ENCODE measurements around the gene SMC4. TPM values are rescaled to one million over a fixed set of nuclear protein-coding genes. Genes with fewer than 3 reads are reported as not detected.

Gene SMC4
- polyA plus RNA-seq, 1 donor: 61.1 TPM

GRCh38 chr3:160409812-160410610 is 10.6 kb downstream of the SMC4 start:
- Histone ChIP-seq H3K9me3 (ENCODE audit: control insufficient read depth, low read depth, low read length) (no peaks in the 10 kb centered on the region), H3K4me3 (ENCODE audit: low read length) (no peak overlapping the region), H3K4me1 (ENCODE audit: control insufficient read depth, insufficient read depth, low read length) (no peaks in the 10 kb centered on the region), H3K36me3 (ENCODE audit: control insufficient read depth, insufficient read depth, low read length) (peaks cover 20% of the 10 kb centered on the region), H3K27ac (ENCODE audit: low read length) (no peak overlapping the region), H3K27me3 (ENCODE audit: control insufficient read depth, insufficient read depth, low read length) (no peaks in the 10 kb centered on the region)
- 92% methylated on average over 6 of the region's 10 CpGs for WGBS (ENCODE audit: insufficient coverage, low lambda C conversion rate)
- DNase-seq: no peak

- no peak overlapping the region for H3K4me3 ChIP-seq (ENCODE audit: low read length)
- peaks cover 24% of the 10 kb centered on the region for H3K36me3 ChIP-seq (ENCODE audit: control insufficient read depth, insufficient read depth, low read length)
- H3K9me3 ChIP-seq (ENCODE audit: control insufficient read depth, low read depth, low read length): no peaks in the 10 kb centered on the region
- H3K27ac ChIP-seq (ENCODE audit: low read length): no peak overlapping the region
- no peaks in the 10 kb centered on the region for H3K27me3 ChIP-seq (ENCODE audit: control insufficient read depth, insufficient read depth, low read length)
- WGBS (ENCODE audit: insufficient coverage, low lambda C conversion rate): no CpG with 5 or more reads among the region's 1 CpG
- DNase-seq: no peak
- H3K4me1 ChIP-seq (ENCODE audit: control insufficient read depth, insufficient read depth, low read length): no peaks in the 10 kb centered on the region
Measured at GRCh38 chr3:160412477-160412876, 13.0 kb downstream of the SMC4 start.

- H3K36me3 ChIP-seq (ENCODE audit: control insufficient read depth, insufficient read depth, low read length): peaks cover 27% of the 10 kb centered on the region
- no peak overlapping the region for H3K4me3 ChIP-seq (ENCODE audit: low read length)
- peak; percentile 50 to 59 for DNase-seq
- H3K4me1 ChIP-seq (ENCODE audit: control insufficient read depth, insufficient read depth, low read length): no peaks in the 10 kb centered on the region
- no peak overlapping the region for H3K27ac ChIP-seq (ENCODE audit: low read length)
- H3K27me3 ChIP-seq (ENCODE audit: control insufficient read depth, insufficient read depth, low read length): no peaks in the 10 kb centered on the region
- no peaks in the 10 kb centered on the region for H3K9me3 ChIP-seq (ENCODE audit: control insufficient read depth, low read depth, low read length)
- WGBS (ENCODE audit: insufficient coverage, low lambda C conversion rate): no CpG with 5 or more reads among the region's 3 CpGs
Measured at GRCh38 chr3:160413613-160414248, 14.3 kb downstream of the SMC4 start.

GRCh38 chr3:160417311-160417710 is 17.9 kb downstream of the SMC4 start:
- H3K27me3 ChIP-seq (ENCODE audit: control insufficient read depth, insufficient read depth, low read length): no peaks in the 10 kb centered on the region
- peaks cover 44% of the 10 kb centered on the region for H3K36me3 ChIP-seq (ENCODE audit: control insufficient read depth, insufficient read depth, low read length)
- H3K9me3 ChIP-seq (ENCODE audit: control insufficient read depth, low read depth, low read length): no peaks in the 10 kb centered on the region
- no CpG with 5 or more reads among the region's 3 CpGs for WGBS (ENCODE audit: insufficient coverage, low lambda C conversion rate)
- DNase-seq: no peak
- no peak overlapping the region for H3K4me3 ChIP-seq (ENCODE audit: low read length)
- no peaks in the 10 kb centered on the region for H3K4me1 ChIP-seq (ENCODE audit: control insufficient read depth, insufficient read depth, low read length)
- H3K27ac ChIP-seq (ENCODE audit: low read length): no peak overlapping the region

- Histone ChIP-seq H3K36me3 (ENCODE audit: control insufficient read depth, insufficient read depth, low read length) (peaks cover 53% of the 10 kb centered on the region), H3K27me3 (ENCODE audit: control insufficient read depth, insufficient read depth, low read length) (no peaks in the 10 kb centered on the region), H3K4me1 (ENCODE audit: control insufficient read depth, insufficient read depth, low read length) (no peaks in the 10 kb centered on the region), H3K9me3 (ENCODE audit: control insufficient read depth, low read depth, low read length) (no peaks in the 10 kb centered on the region), H3K27ac (ENCODE audit: low read length) (no peak overlapping the region), H3K4me3 (ENCODE audit: low read length) (no peak overlapping the region)
- 92% methylated on average over 2 of the region's 11 CpGs for WGBS (ENCODE audit: insufficient coverage, low lambda C conversion rate)
- DNase-seq: no peak
Measured at GRCh38 chr3:160427832-160428424, 28.5 kb downstream of the SMC4 start.

- Histone ChIP-seq H3K4me3 (ENCODE audit: low read length) (no peak overlapping the region), H3K27ac (ENCODE audit: low read length) (no peak overlapping the region), H3K9me3 (ENCODE audit: control insufficient read depth, low read depth, low read length) (no peaks in the 10 kb centered on the region), H3K36me3 (ENCODE audit: control insufficient read depth, insufficient read depth, low read length) (peaks cover 38% of the 10 kb centered on the region), H3K4me1 (ENCODE audit: control insufficient read depth, insufficient read depth, low read length) (no peaks in the 10 kb centered on the region), H3K27me3 (ENCODE audit: control insufficient read depth, insufficient read depth, low read length) (no peaks in the 10 kb centered on the region)
- no peak for DNase-seq
- WGBS (ENCODE audit: insufficient coverage, low lambda C conversion rate): no CpG with 5 or more reads among the region's 2 CpGs
Measured at GRCh38 chr3:160434071-160434470, 34.6 kb downstream of the SMC4 start.

- no CpG with 5 or more reads among the region's 2 CpGs for WGBS (ENCODE audit: insufficient coverage, low lambda C conversion rate)
- peaks cover 33% of the 10 kb centered on the region for H3K36me3 ChIP-seq (ENCODE audit: control insufficient read depth, insufficient read depth, low read length)
Measured at GRCh38 chr3:160435095-160435494, 35.6 kb downstream of the SMC4 start.

GRCh38 chr3:160435747-160436146 is 36.3 kb downstream of the SMC4 start:
- peaks cover 30% of the 10 kb centered on the region for H3K36me3 ChIP-seq (ENCODE audit: control insufficient read depth, insufficient read depth, low read length)
- H3K9me3 ChIP-seq (ENCODE audit: control insufficient read depth, low read depth, low read length): no peaks in the 10 kb centered on the region
- no peaks in the 10 kb centered on the region for H3K4me1 ChIP-seq (ENCODE audit: control insufficient read depth, insufficient read depth, low read length)
- DNase-seq: no peak
- no peak overlapping the region for H3K27ac ChIP-seq (ENCODE audit: low read length)
- no CpG with 5 or more reads among the region's 1 CpG for WGBS (ENCODE audit: insufficient coverage, low lambda C conversion rate)
- no peak overlapping the region for H3K4me3 ChIP-seq (ENCODE audit: low read length)
- H3K27me3 ChIP-seq (ENCODE audit: control insufficient read depth, insufficient read depth, low read length): no peaks in the 10 kb centered on the region

More at GRCh38 chr3:160435095-160435494, 35.6 kb downstream of the SMC4 start:
- Histone ChIP-seq H3K27me3 (ENCODE audit: control insufficient read depth, insufficient read depth, low read length) (no peaks in the 10 kb centered on the region), H3K27ac (ENCODE audit: low read length) (no peak overlapping the region), H3K4me1 (ENCODE audit: control insufficient read depth, insufficient read depth, low read length) (no peaks in the 10 kb centered on the region), H3K9me3 (ENCODE audit: control insufficient read depth, low read depth, low read length) (no peaks in the 10 kb centered on the region), H3K4me3 (ENCODE audit: low read length) (no peak overlapping the region)
- DNase-seq: no peak

GRCh38 chr3:160437083-160437455 is 37.6 kb downstream of the SMC4 start:
- Histone ChIP-seq H3K4me3 (ENCODE audit: low read length) (no peak overlapping the region), H3K27ac (ENCODE audit: low read length) (no peak overlapping the region), H3K27me3 (ENCODE audit: control insufficient read depth, insufficient read depth, low read length) (no peaks in the 10 kb centered on the region), H3K4me1 (ENCODE audit: control insufficient read depth, insufficient read depth, low read length) (no peaks in the 10 kb centered on the region), H3K9me3 (ENCODE audit: control insufficient read depth, low read depth, low read length) (no peaks in the 10 kb centered on the region), H3K36me3 (ENCODE audit: control insufficient read depth, insufficient read depth, low read length) (peaks cover 24% of the 10 kb centered on the region)
- WGBS (ENCODE audit: insufficient coverage, low lambda C conversion rate): no CpG with 5 or more reads among the region's 5 CpGs
- no peak for DNase-seq

GRCh38 chr3:160440687-160441086 is 41.2 kb downstream of the SMC4 start:
- DNase-seq: no peak
- Histone ChIP-seq H3K4me1 (ENCODE audit: control insufficient read depth, insufficient read depth, low read length) (no peaks in the 10 kb centered on the region), H3K27ac (ENCODE audit: low read length) (no peak overlapping the region), H3K4me3 (ENCODE audit: low read length) (no peak overlapping the region), H3K9me3 (ENCODE audit: control insufficient read depth, low read depth, low read length) (no peaks in the 10 kb centered on the region), H3K36me3 (ENCODE audit: control insufficient read depth, insufficient read depth, low read length) (peaks cover 16% of the 10 kb centered on the region), H3K27me3 (ENCODE audit: control insufficient read depth, insufficient read depth, low read length) (no peaks in the 10 kb centered on the region)
- 100% methylated on average over 2 of the region's 7 CpGs for whole genome bisulfite sequencing (ENCODE audit: insufficient coverage, low lambda C conversion rate)
